HG02610 (cell line): ENCODE results near the gene MAD1L1.
A peak's percentile ranks its signal among the peaks of the same experiment; 100 is the strongest.

Source experiments
- ATAC-seq: cut with Tn5 transposase; IDR thresholded peaks from one replicate; pipeline ENCODE4 v1.9.1; 2021; ENCODE audit warnings: mild to moderate bottlenecking, moderate library complexity; ENCODE audit not compliant: unreplicated experiment

The MAD1L1 gene

DNA sequence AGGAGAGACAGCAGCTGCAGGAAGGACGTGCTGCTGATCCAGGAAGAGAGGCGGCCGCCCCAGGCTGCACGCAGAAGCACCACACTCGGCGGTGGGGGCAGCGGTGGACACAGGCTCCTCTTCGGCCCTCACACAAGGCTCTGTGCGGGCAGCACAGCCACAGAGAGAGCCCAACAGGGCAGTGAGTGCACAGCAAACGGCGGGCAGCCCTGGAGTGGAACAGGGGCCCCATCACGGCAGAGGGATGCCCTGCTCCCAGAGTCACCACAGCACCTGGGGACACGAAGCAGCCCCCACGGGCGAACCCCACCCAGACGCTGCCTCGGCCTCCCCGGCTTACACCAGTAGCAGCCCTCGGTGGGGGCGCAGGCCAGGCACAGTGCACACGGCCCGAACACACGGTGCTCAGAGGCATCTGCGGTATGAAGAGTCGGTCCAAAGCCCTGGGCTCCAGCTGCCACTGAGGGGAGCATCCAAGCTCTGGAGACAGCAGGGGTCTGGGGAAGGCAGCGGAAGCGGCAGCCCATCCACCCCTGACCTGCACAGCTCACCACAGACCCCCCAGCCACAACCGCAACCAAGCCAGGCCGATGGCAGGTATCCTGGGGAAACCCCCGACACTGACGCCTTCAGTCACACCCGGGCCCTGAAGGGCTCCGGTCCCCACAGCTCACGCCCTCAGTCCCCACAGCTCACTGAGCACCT is 26.1 kb upstream of the MAD1L1 start:
- peak; percentile 61 for ATAC-seq

DNA sequence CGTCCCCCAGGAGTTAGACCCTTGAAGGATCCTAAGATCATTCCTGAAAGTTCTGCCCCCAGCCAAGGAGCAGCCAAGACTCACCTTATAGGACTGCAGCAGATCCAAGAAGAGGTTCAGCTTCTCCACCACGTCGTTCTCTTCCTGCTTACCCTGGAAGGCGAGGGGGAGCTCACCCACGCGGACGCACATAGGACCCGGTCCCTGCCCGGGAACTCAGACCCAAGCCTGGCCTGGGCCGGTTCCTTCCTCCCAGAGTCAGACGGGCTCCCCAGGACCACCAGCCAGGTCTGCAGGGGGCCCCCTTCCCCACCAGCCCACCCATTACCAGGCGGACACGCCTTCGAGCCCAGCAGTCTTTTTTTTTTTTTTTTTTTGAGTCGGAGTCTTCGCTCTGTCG is 24.9 kb upstream of the MAD1L1 start:
- no peak for ATAC-seq

DNA sequence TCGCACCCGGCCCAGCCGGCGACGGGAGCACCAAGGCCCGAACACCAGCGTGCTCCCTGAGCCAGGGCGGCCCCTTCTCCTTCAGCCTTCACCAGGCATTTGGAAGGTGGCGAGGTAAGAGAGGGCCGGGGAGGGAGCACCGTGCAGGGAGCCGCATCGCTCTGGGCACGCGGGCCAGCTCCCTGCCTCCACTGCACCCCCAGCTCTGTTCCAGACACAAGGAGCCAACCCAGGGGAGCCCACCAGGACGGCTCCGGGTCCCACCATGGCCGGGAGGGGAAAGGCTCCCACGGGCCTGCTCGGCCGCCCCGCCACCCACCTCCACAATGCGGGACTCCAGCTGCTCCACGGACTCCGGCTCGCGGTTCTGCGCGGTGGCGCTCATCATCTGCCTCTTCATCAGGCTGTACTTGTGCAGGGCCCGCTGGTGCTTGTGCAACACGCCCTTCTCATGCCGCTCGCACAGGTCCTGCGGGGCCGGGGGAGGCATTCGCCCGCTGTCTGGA is 24.4 kb upstream of the MAD1L1 start:
- ATAC-seq = no peak

DNA sequence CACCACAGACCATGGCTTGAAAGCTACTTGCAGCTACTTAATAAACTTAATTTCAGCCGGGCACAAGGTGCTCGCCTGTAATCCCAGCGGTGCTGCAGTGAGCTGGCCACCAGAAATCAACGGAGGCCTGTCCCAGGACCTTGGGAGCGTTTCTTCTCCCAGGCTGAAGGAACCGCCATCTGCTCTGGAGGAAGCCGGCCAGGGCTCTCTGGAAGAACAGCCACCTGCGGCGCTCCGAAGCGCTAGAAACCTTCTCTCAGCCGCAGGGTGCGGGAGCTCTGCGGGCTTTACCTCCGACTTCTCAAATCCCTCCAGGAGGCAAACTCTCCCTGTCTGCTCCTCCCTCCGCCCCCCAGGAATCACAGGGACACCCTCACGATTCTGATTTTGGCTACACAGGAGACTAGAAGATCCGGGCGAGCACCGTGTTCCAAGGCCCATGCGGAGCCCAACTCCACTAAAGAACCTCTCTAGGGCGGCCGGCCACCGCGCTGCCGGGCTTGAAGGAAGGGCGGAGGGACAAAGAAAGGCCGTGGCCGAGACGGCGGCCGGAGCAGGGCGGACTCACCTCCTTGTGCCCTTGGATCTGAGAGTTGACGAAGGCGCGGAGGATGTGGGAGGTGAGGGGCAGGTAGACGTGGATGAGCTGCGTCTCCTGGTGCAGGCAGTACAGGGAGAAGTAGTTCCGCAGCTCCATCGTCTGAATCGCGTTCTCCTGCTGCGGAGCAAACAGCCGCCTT is 23.7 kb upstream of the MAD1L1 start:
- no peak for ATAC-seq

DNA sequence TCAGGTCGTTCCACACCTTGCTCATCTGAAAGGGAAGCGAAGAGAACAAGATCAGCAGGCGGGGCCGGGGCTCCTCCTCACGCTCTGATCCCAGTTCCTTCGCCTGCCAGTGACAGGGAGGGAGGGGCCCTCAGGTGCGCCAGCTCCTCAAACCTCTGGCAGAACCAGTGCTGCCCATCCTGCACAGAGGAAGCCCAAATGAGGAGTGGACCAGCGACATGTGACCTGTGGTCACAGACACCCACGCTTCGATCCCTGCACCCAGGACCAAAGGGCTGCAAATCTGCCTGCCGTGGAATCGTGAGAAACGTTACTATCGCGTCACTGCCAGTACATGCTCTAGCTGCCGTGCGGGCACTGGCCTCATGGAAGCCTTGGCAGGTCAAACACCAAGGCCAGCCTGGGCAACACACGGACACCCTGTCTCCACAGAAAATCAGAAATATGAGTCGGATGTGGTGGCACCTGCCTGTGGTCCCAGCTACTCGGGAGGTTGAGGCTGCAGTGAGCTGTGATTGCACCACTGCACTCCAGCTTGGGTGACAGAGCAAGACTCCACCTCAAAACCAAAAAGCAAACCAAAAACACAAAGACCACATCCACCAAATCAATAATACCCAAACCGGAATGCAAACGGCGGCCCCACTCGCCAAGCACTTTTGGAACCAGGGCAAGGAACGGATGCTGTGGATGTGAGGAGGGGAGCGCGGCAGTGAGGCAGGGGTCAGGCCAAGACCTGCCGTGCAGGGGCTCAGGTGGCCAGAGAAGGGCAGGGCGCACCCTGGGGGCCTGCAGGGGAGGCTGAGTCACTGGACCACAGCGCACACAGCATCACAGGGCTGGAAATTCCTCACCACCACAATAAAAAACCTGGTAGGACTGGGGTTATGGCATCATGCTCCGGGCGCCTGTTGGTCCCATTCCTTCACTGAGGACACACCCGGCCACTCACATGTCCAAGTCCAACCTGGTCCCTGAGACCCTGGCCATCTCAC is 22.7 kb upstream of the MAD1L1 start:
- ATAC-seq = no peak

DNA sequence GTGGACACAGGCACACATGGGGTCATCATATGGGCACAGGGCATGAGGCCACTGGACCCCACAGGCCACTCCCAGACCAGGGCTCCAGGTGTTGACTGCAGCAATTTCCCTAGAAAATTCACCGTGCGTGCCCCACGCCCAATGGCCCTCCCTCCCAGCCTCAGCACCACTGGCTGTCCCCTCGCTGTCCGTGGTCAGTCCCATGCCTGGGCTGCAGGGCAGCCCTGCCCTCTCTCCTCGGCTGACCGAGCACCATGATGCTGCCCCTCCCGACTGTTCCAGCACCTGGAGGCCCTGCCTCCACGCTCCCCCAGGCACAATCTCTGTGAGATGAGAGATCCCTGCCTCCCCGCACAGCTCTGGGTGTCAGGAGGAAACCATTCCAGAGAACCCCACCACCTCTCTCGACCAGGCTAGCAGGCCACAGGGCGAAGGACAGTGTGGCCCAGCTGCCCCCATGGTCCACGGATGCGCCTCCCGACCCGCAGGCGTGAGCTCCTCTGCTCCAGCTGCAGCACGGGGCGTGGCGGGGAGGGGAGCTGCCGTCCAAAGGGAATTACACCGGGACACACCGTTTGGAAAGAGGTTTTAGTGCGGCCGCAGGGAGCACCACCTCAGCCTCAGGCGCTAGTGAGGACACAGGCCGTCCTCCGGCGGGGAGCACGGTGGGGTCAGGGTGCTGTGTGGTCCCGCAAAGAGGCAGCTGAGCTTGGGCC is 21.8 kb upstream of the MAD1L1 start:
- no peak for ATAC-seq

DNA sequence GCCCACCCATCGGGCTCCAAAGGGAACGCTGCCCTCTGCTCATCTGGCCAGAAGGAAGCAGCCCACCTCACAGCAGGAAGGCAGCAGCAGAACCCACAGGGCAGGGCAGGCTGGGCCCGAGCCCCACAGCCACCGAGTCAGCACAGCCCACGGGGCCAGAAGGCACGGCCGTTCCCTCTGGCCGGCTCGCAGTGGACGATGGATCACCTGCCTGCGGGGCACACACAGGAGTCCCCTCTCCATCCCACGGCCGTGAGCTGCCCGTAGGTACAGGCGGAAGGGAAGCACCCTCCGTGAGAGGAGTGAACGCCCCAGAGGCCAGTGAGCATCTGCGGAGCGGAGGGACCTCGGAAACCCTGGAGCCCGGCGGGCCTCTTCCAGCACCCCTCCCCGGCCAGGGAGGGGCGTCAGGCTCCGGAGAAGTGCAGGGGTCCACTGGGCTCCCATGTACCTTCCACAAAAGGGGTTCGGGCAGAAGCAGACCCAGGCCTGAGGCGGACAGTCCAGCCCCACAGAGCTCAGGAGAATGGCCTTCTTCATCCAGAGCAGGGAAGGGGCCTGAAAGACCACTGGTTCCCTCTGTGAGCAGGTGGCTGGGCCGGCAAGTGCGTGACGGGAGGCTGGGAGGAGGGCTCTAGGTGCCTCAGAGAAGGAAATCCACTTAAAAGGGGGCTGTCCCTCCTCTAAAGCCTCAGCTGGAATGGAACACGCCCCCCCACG is 20.9 kb upstream of the MAD1L1 start:
- ATAC-seq = no peak

DNA sequence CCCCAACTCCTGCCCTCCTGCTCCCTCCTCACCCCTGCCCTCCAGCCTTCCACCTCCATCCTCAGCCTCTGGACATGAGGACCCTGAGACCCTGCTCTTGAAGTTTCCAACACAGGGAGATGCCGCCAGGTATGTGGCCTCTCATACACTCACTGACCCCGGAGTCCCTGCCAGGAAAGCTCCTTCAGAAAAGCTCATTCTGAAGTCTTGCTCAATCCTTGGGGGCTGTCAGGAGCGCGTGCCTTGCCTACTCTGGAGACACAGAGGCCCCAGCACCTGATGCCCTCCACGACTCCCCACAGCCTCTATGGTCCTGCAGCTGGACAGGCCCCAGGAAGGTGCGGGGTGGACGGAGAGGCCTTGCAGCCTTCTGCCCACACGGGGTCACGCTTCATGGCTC is 20.3 kb upstream of the MAD1L1 start:
- ATAC-seq = no peak

DNA sequence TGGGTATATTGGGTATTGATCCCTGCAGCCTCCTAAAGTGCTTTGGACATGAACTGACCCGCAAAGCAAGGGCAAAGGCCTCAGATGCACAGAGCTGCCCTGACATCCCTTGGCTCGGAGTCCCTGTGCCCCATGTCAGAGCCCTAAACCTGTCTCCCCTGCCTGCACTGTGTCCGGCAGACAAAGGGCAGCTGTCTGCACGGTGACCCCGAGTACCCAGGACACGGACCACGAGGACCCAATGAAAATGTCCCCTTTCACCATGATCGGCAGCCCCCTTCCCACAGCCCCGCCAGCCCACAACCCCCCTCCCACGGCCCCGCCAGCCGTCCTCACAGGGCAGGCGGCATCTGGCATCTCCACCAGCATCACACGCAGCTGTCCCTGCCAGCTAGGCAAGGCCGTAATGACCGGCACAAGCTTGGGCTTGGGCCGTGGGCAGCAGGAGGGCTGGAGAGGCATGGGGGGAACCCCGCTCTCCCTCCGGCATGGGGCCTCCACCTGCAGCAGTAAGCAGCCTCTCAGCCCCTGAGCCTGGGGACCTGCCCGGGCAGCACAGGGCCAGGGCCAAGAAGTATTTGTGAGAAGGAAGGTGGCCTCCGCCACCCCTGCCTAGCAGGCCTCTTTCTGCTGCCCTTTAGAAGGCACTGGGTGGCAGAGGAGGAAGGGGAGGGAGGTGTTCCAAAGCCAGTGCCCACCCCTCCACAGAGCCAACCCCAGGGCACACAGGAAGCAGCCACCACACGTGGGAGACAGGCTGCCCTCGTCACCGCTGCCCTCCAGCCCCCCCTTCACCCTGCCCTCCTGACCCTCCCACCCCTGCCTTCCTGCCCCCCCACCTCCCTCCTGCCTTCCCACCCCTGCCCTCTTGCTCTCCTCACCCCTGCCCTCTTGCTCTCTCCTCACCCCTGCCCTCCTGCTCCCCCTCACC is 19.4 kb upstream of the MAD1L1 start:
- no peak for ATAC-seq

DNA sequence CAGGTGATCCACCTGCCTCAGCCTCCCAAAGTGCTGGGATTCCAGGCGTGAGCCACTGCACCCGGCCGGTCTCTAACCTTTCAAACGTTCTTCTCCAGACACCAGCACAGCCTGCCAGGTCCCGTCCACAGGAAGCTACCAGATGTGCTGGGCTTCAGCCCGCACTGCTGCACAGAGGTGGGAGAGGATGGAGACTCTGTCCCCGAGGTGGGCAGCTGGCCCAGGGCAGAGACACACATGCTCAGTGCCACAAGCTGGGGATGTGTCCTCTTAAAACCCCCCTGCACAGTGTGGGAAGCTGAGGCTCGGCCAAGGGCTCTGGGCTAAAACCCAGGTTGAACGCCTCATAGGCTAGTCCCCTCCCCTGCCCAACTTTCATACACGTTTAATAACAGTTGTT is 18.6 kb upstream of the MAD1L1 start:
- no peak for ATAC-seq

DNA sequence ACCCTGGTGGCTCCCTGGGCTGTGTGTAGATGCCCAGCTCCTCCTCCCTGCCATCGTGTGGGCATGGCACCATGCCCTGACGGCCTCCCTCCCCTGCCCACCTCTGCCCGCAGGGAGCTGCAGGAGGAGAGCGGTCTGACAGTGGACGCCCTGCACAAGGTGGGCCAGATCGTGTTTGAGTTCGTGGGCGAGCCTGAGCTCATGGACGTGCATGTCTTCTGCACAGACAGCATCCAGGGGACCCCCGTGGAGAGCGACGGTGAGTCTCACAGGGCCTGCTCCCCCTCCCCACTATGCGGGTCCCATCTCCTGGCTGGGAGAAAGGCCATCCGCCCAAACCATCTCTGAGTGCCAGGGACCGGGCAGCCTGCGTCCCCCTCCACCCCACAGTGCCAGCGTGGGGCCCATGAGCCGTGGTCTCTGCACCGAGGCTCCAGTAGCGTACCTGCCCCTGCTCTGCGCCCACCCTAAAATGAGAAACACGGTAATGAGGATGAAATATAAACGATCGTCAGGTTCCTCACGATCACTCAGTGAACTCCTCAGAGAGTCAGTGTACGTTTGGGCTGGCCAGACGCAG is 17.1 kb upstream of the MAD1L1 start:
- no peak for ATAC-seq

DNA sequence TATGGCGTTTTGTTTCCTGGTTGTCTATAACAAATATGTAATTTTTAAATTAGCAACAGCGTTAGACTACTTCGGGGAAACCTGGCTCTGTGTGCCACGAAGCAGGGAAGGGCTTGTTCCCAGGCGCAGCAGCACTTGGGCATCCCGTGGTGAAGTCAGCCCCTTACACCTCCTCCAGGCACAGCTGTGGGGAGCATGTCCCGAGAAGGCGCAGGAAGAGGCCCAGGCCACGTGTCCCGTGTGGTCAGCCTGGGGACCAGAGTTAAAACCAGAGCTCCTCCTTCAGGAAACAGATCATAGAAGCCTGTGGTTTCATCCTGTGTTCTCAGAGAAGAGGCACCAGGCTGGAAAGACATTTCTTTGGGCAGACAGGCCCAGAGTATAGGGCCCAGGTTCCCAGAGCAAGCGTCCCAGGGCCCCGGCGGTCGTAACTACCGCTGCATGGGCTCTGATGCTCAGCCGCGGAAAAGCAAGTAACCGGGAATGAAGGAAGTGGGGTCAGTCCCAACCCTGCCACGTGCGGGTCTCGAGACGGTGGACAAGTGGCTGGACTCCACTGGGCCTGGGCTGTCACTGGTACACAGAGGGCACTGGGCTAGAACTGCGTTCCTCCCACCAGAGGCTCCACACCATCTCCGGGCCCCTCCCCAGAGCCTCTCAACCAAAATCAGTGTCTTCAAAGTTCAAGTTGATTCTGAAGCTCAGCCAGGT is 16.4 kb upstream of the MAD1L1 start:
- peak; percentile 63 for ATAC-seq

DNA sequence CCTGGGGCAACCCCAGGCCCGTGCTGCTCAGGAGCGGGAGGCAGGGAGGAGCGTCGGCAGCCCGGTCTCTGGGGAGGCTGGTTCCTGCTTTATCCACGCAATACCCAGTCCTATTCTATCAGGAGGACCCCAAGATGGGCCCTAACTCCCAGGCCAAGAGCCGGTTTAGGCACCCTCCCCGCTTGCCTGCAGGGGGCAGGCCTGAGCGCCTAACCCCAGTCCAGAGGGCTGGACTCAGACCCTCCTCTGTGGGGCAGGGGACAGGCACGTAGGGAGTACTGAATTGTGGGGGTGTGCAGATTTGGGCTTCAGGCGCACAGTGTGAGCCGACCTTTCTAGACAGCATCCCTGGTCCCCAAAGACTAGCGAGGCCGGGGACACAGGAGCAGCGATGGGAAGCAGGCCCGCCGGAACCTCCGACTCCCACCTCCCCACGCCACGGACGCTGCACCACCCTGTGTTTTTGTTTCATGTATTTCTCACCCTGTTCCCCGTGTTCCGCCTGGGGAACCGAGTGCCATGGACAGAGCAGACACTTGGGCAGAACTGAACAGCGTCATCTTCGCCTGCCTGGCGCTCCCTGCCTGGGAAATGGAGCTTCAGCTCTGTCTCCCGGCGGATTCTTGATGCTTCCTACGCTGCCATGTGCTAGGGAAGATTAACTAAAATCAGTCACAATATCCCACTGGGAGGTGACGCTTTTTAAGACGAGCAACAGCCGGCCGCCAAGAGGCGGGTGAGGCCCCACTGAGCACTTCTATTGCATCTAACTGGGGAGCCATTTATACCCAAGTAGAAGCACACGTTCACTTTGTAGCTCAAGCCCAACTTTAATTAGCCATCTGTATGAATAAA is 14.6 kb upstream of the MAD1L1 start:
- no peak for ATAC-seq

DNA sequence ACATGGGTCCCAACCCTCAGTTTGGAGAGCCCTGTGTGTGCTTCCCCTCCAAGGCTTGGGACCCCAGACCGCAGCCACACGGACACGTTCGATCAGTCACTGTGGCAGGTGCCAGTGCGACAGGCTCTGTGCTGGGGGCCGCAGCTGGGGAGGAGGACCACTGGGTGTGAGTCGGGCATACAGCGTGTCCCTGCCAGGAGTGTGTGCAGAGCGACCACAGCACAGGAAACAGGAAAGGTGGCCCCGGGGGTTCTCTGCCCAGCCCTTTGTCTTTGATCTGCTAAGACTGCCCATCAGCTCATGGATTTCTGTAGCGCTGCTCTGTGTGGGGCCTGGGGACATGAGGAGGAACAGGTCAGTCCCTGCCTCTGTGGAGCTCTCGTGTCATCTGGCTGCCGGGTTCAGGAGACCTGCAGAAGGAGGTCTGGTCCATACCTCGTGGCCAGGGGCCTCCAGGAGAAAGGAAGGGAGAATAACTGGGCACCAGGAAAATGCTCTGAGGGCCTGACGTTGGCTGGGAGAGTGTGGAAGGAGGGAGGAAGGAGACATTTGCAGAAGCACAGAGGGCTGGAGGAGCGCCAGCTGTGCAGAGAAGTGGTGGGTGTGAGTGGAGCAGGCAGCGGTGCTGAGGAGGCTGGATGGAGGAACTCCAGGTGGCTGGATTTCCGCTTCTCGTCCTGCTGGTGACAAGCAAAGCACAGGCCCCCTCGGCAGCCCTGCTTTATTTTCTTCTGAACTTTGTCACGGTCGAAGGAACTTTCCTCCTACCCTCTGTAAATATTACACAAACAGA is 13.3 kb upstream of the MAD1L1 start:
- ATAC-seq = no peak

DNA sequence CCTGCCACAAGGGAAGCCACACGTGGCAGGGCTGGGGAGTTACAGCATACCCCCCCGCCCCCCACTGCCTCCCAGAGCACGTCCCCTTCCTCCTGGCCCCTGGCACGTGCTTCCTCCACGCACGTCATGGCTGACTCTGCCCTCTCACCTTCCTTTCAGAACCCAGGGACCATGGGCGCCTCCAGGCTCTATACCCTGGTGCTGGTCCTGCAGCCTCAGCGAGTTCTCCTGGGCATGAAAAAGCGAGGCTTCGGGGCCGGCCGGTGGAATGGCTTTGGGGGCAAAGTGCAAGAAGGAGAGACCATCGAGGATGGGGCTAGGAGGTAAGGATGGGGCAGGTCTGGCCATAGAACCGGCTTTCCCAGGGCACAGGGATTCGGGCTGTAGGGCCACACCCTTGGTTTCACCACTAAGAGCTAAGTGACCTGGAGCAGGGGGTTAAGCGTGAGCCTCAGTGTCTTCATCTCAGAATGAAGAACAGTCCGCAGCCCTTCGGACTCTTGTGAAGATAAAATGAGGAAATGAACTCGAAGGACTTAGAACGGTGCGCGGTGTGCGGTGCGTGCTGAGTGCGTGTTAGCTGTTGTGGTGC is 11.8 kb upstream of the MAD1L1 start:
- no peak for ATAC-seq

DNA sequence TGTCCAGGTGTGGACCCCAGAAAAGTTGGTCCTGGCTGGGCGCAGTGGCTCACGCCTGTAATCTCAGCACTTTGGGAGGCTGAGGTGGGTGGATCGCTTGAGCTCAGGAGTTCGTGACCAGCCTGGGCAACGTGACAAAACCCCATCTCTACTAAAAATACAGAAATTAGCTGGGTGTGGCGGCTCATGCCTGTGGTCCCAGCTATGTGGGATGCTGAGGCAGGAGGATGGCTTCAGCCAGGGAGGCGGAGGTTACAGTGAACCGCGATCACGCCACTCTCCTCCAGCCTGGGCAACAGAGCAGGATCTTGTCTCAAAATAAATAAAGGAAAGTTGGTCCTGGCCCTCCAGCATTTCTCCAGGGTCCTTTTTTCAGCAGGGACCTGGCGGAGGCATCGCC is 10.7 kb upstream of the MAD1L1 start:
- ATAC-seq = no peak
